ENCODE measurements around the gene BMP8B. TPM values are rescaled to one million over a fixed set of nuclear protein-coding genes. Genes with fewer than 3 reads are reported as not detected.
"Not testable (repeated sequence)": the region's sequence is repeated elsewhere in the genome, so short reads cannot be mapped to it uniquely, and the experiment has no call there.

The BMP8B gene
- total RNA-seq, 1 experiment from 2014 or later = 0.42 TPM

GRCh38 chr1:39799770-39800470 lies 11.3 kb upstream of the BMP8B start:
- Histone ChIP-seq H4K5ac (ENCODE audit: insufficient read length, low read depth, low read length) (no peak overlapping the region), H3K23ac (ENCODE audit: insufficient read length, low read depth, low read length) (no peak overlapping the region), H2BK5ac (ENCODE audit: insufficient read length, low read length) (no peak overlapping the region), H4K20me1 (ENCODE audit: control insufficient read depth, insufficient read depth, insufficient read length) (no peaks in the 10 kb centered on the region), H4K8ac (replicated peaks; ENCODE audit: insufficient read length, low read depth, low read length) (no peak overlapping the region), H3K9ac (ENCODE audit: extremely low read depth, insufficient read length, low read length) (no peak overlapping the region), H3K56ac (ENCODE audit: insufficient read length, low read depth, low read length) (no peak overlapping the region), H2BK120ac (ENCODE audit: low read depth, low read length, poor library complexity, severe bottlenecking) (no peak overlapping the region), H3K14ac (ENCODE audit: insufficient read depth, low read length) (no peak overlapping the region), H2BK12ac (ENCODE audit: insufficient read length, low read depth, low read length) (no peak overlapping the region), H2AK5ac (ENCODE audit: insufficient read length, low read length) (no peak overlapping the region), H3K79me2 (ENCODE audit: insufficient read depth, low read length) (no peaks in the 10 kb centered on the region), H3K4me1 (ENCODE audit: insufficient read depth, low read length) (no peaks in the 10 kb centered on the region; the same call in 1 of the 2 replicates), H3K27me3 (ENCODE audit: insufficient read depth, low read length) (no peaks in the 10 kb centered on the region), H2BK20ac (ENCODE audit: low read depth, low read length, poor library complexity, severe bottlenecking) (no peak overlapping the region), H3K4ac (ENCODE audit: low read depth, low read length) (no peak overlapping the region), H4K91ac (ENCODE audit: insufficient read length, low read depth, low read length) (no peak overlapping the region), H3K79me1 (ENCODE audit: insufficient read depth, low read depth, low read length, poor library complexity, severe bottlenecking) (no peaks in the 10 kb centered on the region), H2BK15ac (ENCODE audit: low read depth, low read length) (no peak overlapping the region), H3T11ph (ENCODE audit: low read length) (no peak overlapping the region), H2AFZ (ENCODE audit: low read length) (no peak overlapping the region), H3K4me2 (ENCODE audit: insufficient read depth, insufficient read length, low read length) (no peak overlapping the region), H3K9me3 (ENCODE audit: control insufficient read depth, low read depth, low read length) (no peaks in the 10 kb centered on the region), H3K27ac (ENCODE audit: insufficient read length, low read depth, low read length) (no peak overlapping the region), H3K23me2 (ENCODE audit: insufficient read length, low read depth, low read length, poor library complexity, severe bottlenecking) (no peaks in the 10 kb centered on the region), H3K18ac (ENCODE audit: insufficient read length, low read depth, low read length) (no peak overlapping the region)
- peaks cover 50% of the 10 kb centered on the region for H3K27me3 Mint-ChIP-seq (ENCODE audit: low read depth)
- no peaks in the 10 kb centered on the region for H3K36me3 Mint-ChIP-seq (ENCODE audit: insufficient read depth in 1 of 3, low read depth in 3 of 3)
- peaks cover 2 to 3% of the 10 kb centered on the region in 2 experiments; a peak in 2 of 5 replicates for H3K9me3 Mint-ChIP-seq
- no CpG with 5 or more reads among the region's 8 CpGs for WGBS (ENCODE audit: extremely low coverage, insufficient read length, low lambda C conversion rate)
- peak; percentile 82 for DNase-seq
- peaks cover 7 to 11% of the 10 kb centered on the region in 2 experiments for H3K4me1 Mint-ChIP-seq
- no peak overlapping the region for H3K27ac Mint-ChIP-seq
- TF ChIP-seq, protein P1, sequence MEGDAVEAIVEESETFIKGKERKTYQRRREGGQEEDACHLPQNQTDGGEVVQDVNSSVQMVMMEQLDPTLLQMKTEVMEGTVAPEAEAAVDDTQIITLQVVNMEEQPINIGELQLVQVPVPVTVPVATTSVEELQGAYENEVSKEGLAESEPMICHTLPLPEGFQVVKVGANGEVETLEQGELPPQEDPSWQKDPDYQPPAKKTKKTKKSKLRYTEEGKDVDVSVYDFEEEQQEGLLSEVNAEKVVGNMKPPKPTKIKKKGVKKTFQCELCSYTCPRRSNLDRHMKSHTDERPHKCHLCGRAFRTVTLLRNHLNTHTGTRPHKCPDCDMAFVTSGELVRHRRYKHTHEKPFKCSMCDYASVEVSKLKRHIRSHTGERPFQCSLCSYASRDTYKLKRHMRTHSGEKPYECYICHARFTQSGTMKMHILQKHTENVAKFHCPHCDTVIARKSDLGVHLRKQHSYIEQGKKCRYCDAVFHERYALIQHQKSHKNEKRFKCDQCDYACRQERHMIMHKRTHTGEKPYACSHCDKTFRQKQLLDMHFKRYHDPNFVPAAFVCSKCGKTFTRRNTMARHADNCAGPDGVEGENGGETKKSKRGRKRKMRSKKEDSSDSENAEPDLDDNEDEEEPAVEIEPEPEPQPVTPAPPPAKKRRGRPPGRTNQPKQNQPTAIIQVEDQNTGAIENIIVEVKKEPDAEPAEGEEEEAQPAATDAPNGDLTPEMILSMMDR (conservative IDR thresholded peaks at IDR 0.05) = peak; percentile 84
- no peak overlapping the region; a peak in 1 of 5 replicates for H3K4me3 Mint-ChIP-seq

DNA sequence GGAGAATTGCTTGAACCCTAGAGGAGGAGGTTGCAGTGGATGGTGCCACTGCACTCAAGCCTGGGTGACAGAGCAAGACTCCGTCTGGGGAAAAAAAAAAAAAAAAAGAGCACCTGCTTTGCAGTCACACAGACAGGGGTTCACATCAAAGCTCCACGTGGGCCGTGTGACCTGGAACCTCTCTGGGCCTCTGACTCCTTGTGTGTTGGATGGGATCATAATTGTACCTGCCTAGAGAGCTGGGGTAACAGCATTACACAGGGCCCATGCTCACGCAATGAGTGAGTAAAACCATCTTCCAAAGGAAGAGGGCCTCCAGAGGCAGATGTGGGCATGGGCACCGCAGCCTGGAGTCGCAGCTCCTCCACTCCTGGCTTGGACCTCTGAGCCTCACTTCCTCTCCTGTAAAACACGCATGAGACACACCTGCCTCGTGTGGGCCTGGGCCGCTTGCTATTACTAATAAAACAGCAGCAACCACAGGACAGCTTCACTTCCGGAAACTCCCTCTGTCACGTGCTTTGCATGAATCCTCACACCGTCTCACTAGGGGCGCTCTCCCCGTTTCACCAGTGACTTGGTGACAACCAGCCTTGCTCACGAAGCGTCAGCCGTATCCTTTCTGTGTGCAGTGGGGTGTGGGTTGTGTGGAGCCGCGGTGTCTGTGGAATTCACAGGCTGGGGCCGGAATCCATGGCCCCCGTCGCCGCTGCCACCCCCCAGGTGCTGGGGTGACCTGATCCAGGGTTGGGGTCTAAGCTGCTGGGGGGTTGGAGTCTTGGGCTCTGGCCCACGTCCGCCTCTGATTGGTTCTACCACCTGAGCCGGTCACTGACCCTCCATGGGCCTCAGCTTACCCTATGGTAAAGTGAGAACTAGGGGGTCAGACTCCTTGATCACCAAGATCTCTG lies 10.4 kb upstream of the BMP8B start:
- not testable (repeated sequence) for H2AK5ac ChIP-seq (ENCODE audit: insufficient read length, low read length); H3K27me3 ChIP-seq (ENCODE audit: insufficient read depth, low read length); H3K36me3 Mint-ChIP-seq (ENCODE audit: insufficient read depth in 1 of 3, low read depth in 3 of 3); H3K4me2 ChIP-seq (ENCODE audit: insufficient read depth, insufficient read length, low read length); H3K18ac ChIP-seq (ENCODE audit: insufficient read length, low read depth, low read length); H3K79me1 ChIP-seq (ENCODE audit: insufficient read depth, low read depth, low read length, poor library complexity, severe bottlenecking); H2BK5ac ChIP-seq (ENCODE audit: insufficient read length, low read length); H3K23ac ChIP-seq (ENCODE audit: insufficient read length, low read depth, low read length); H3K4ac ChIP-seq (ENCODE audit: low read depth, low read length); H2BK120ac ChIP-seq (ENCODE audit: low read depth, low read length, poor library complexity, severe bottlenecking); H3K23me2 ChIP-seq (ENCODE audit: insufficient read length, low read depth, low read length, poor library complexity, severe bottlenecking); H2BK12ac ChIP-seq (ENCODE audit: insufficient read length, low read depth, low read length); H4K5ac ChIP-seq (ENCODE audit: insufficient read length, low read depth, low read length); H3K27ac Mint-ChIP-seq; H4K20me1 ChIP-seq (ENCODE audit: control insufficient read depth, insufficient read depth, insufficient read length); H3K4me3 Mint-ChIP-seq; H3K14ac ChIP-seq (ENCODE audit: insufficient read depth, low read length); H3K27ac ChIP-seq (ENCODE audit: insufficient read length, low read depth, low read length); H3K9me3 Mint-ChIP-seq; H4K8ac ChIP-seq (replicated peaks; ENCODE audit: insufficient read length, low read depth, low read length); H3K9ac ChIP-seq (ENCODE audit: extremely low read depth, insufficient read length, low read length); H3K79me2 ChIP-seq (ENCODE audit: insufficient read depth, low read length); H2BK15ac ChIP-seq (ENCODE audit: low read depth, low read length); H2AFZ ChIP-seq (ENCODE audit: low read length); H2BK20ac ChIP-seq (ENCODE audit: low read depth, low read length, poor library complexity, severe bottlenecking); H4K91ac ChIP-seq (ENCODE audit: insufficient read length, low read depth, low read length); H3K9me3 ChIP-seq (ENCODE audit: control insufficient read depth, low read depth, low read length); H3K56ac ChIP-seq (ENCODE audit: insufficient read length, low read depth, low read length); H3K4me1 ChIP-seq (ENCODE audit: insufficient read depth, low read length); H3T11ph ChIP-seq (ENCODE audit: low read length)
- peaks cover 7 to 11% of the 10 kb centered on the region in 2 experiments for H3K4me1 Mint-ChIP-seq
- peak; percentile 77 for DNase-seq
- peaks cover 54% of the 10 kb centered on the region for H3K27me3 Mint-ChIP-seq (ENCODE audit: low read depth)
- no CpG with 5 or more reads among the region's 26 CpGs for WGBS (ENCODE audit: extremely low coverage, insufficient read length, low lambda C conversion rate)

Data from H9 (cell line).